Measurements from ENCODE around the gene KHK.
A peak's percentile ranks its signal among the peaks of the same experiment; 100 is the strongest.

KHK gene

DNA sequence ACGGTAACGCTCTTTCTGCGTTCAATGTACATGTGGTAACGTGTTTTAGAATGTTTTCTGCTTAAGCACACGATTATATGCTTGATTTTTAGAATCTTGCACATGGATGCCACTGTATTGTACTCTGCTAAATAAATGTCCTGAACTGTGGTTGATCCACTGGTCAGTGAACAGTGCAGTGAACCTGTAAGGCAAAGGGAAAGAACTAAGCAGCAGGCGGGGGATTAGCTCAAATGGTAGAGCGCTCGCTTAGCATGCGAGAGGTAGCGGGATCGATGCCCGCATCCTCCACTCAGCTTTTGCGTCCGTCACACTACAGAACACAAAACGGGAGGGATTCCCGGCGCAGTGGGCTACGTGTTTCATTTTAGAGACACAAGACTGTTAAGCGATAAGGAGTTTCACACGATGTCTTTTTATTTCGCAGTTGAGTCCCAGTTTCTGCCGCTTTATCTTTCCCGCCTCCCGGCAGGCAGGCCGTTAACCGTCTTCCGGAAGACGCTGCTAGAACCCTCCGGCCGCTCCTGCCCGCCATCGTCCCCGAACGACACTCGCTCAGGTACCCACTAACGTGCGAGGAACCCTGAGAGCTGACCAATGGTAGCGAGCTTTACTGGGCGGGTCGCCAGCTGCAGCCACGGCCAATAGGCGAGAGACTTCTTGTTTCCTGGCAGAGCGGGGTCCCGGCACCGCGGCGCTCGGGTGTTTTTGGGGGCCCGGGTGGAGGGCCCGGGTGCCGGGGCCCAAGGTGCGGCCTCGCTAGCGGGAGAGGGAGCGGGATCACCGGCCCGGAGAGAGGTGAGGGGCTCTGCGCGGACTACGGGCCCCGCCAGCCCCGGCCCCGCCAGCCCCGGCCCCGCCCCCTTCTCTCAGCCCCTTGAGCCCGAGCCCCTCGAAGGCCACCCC is 35.3 kb upstream of the KHK start, which contains the start of gene AGBL5:
Gene AGBL5, plus strand, starts transcription at position 673 of the 906 bp plus-strand sequence. CDS start 1,291 bp downstream, outside the sequence.
- peak; percentile 97 for DNase-seq
- TF ChIP-seq GATA1 (IDR thresholded peaks at IDR 0.05; ENCODE audit: low read depth, low read length) = no peak
- peak; percentile 89 for TF ChIP-seq POLR2A (IDR thresholded peaks at IDR 0.05; ENCODE audit: low read length)

GRCh38 chr2:27051902-27052645 is 34.5 kb upstream of the KHK start:
- peak; percentile 54 to 61 for DNase-seq
- no peak for TF ChIP-seq GATA1 (IDR thresholded peaks at IDR 0.05; ENCODE audit: low read depth, low read length)
- TF ChIP-seq POLR2A (IDR thresholded peaks at IDR 0.05; ENCODE audit: low read length) = no peak

DNA sequence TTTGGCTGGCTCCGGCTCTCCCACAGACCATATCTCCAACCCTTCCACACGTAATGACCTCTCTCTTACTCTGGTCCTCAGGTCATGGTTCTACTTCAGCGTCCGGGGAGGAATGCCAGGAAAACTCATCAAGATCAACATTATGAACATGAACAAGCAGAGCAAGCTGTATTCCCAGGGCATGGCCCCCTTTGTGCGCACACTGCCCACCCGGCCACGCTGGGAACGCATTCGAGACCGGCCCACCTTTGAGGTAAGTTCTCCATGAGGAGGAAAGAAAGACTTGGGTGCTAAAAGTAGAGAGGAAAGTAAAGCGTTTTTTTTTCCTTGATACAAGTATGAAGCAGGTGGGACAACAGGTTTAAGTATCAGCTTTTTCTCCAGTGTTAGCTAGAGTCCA is 33.3 kb upstream of the KHK start:
- no peak for DNase-seq
- TF ChIP-seq GATA1 (IDR thresholded peaks at IDR 0.05; ENCODE audit: low read depth, low read length) (no peak), POLR2A (IDR thresholded peaks at IDR 0.05; ENCODE audit: low read length) (no peak)

GRCh38 chr2:27053776-27054175 is 32.8 kb upstream of the KHK start:
- no peak for TF ChIP-seq POLR2A (IDR thresholded peaks at IDR 0.05; ENCODE audit: low read length)
- no peak for TF ChIP-seq GATA1 (IDR thresholded peaks at IDR 0.05; ENCODE audit: low read depth, low read length)
- DNase-seq = no peak

GRCh38 chr2:27054721-27055120 is 31.9 kb upstream of the KHK start:
- DNase-seq = no peak
- TF ChIP-seq POLR2A (IDR thresholded peaks at IDR 0.05; ENCODE audit: low read length) (no peak), GATA1 (IDR thresholded peaks at IDR 0.05; ENCODE audit: low read depth, low read length) (no peak)

GRCh38 chr2:27057184-27057583 is 29.4 kb upstream of the KHK start:
- TF ChIP-seq GATA1 (IDR thresholded peaks at IDR 0.05; ENCODE audit: low read depth, low read length) (no peak), POLR2A (IDR thresholded peaks at IDR 0.05; ENCODE audit: low read length) (no peak)
- DNase-seq = peak in 1 of 2 experiments; percentile 28

- TF ChIP-seq POLR2A (IDR thresholded peaks at IDR 0.05; ENCODE audit: low read length) = no peak
- TF ChIP-seq GATA1 (IDR thresholded peaks at IDR 0.05; ENCODE audit: low read depth, low read length) = no peak
- peak; percentile 20 to 65 for DNase-seq
Observed at GRCh38 chr2:27058210-27058609, 28.4 kb upstream of the KHK start.

DNA sequence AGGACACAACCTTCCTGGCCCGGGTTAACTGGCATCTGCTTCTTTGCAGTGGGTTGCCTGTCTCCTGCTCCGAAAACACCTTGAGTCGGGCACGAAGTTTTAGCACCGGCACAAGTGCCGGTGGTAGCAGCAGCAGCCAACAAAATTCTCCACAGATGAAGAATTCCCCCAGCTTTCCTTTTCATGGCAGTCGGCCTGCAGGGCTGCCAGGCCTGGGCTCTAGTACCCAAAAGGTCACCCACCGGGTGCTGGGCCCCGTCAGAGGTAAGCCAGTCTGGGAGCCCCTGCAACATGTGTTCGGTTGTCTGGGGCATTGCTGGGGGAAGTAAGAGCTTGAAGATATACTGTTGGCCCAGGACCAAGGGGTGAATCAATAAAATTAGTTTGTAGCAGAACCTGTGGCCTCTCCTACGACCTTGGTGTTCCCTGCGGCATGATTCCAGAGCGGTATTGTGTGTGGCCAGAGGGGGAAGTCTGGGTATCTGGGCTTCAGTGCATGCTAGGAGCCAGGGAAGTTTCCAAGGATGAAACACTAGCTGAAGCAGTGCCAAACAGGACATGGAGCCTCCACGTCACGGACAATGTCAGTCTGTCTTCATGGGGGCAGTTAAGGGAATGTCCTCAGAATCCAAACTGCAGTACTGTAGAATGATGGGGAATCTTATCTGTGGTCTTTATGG is 27.3 kb upstream of the KHK start:
- DNase-seq = no peak
- TF ChIP-seq POLR2A (IDR thresholded peaks at IDR 0.05; ENCODE audit: low read length) (peak; percentile 15), GATA1 (IDR thresholded peaks at IDR 0.05; ENCODE audit: low read depth, low read length) (no peak)

- TF ChIP-seq GATA1 (IDR thresholded peaks at IDR 0.05; ENCODE audit: low read depth, low read length) (no peak), POLR2A (IDR thresholded peaks at IDR 0.05; ENCODE audit: low read length) (no peak)
- DNase-seq = no peak
Observed at GRCh38 chr2:27060323-27060722, 26.2 kb upstream of the KHK start.

DNA sequence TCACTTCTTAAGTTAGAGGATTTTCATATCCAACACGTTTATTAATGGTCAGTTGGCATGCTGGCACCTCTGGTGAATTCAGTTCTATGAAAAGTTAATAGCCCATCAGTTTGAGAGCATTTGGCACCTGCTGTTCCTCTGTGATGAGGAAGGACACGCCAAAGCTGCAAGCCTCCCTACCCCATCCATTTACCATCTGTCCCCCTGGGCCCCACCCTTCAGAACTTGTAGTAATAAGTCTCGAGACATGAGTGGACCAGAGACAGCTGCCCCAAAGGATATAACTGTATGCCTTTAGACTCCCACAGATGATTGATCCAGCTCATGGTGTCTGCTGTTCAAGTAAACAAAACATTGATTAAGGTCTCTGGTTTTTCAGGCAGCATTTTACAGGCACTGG is 21.4 kb upstream of the KHK start:
- no peak for DNase-seq
- TF ChIP-seq GATA1 (IDR thresholded peaks at IDR 0.05; ENCODE audit: low read depth, low read length) (no peak), POLR2A (IDR thresholded peaks at IDR 0.05; ENCODE audit: low read length) (no peak)

GRCh38 chr2:27067385-27067784 is 19.2 kb upstream of the KHK start:
- no peak for DNase-seq
- TF ChIP-seq POLR2A (IDR thresholded peaks at IDR 0.05; ENCODE audit: low read length) (no peak), GATA1 (IDR thresholded peaks at IDR 0.05; ENCODE audit: low read depth, low read length) (no peak)

DNA sequence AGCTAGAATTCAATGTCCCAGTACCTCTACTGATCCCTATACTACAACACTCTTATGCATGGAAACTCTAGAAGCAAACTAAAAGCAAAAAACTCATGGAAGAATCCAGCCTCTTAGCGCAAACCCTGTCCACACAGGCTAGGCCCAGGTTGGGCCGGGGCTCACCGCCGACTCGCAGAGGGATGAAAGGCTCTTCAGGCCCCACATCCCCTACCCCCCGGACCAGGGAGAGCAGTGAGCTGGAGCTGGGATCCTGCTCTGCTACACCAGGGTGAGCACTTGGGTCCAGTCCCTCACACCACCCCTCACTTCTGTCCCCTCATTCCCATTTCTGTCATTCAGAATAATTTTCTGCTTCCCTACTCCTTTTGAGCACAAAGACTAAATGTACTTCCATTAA is 17.1 kb upstream of the KHK start:
- TF ChIP-seq POLR2A (IDR thresholded peaks at IDR 0.05; ENCODE audit: low read length) = no peak
- TF ChIP-seq GATA1 (IDR thresholded peaks at IDR 0.05; ENCODE audit: low read depth, low read length) = no peak
- DNase-seq = no peak

GRCh38 chr2:27069961-27070618 is 16.5 kb upstream of the KHK start:
- no peak for DNase-seq
- TF ChIP-seq GATA1 (IDR thresholded peaks at IDR 0.05; ENCODE audit: low read depth, low read length) (no peak), POLR2A (IDR thresholded peaks at IDR 0.05; ENCODE audit: low read length) (no peak)

Measured in erythroblast (primary cell).